Measurements from ENCODE around the gene TP53RK. TPM values are rescaled to one million over a fixed set of nuclear protein-coding genes. Genes with fewer than 3 reads are reported as not detected.

Gene TP53RK
- total and polyA plus RNA-seq, 2 of the 13 experiments (the other 11 are each of a cell fraction or from before 2014, with no cell fraction given): 12.9 to 25.5 TPM

DNA sequence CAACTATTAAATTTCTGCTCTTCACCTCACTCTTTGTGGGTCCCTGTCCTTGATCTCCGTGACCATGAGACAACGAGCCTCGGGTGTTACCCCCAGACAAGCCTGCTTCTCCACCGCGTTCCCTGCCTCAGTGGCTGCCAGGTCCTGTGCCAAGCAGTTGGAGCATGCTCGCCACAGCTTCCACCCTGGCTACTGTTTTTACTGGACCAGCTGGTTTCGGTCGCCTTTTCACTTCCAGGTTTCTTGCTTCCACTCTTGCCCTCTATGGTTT, 5.6 kb downstream of the TP53RK start:
- H3K9ac ChIP-seq (ENCODE audit: insufficient read depth, low read depth, low read length): no peak overlapping the region
- TF ChIP-seq, protein P1, sequence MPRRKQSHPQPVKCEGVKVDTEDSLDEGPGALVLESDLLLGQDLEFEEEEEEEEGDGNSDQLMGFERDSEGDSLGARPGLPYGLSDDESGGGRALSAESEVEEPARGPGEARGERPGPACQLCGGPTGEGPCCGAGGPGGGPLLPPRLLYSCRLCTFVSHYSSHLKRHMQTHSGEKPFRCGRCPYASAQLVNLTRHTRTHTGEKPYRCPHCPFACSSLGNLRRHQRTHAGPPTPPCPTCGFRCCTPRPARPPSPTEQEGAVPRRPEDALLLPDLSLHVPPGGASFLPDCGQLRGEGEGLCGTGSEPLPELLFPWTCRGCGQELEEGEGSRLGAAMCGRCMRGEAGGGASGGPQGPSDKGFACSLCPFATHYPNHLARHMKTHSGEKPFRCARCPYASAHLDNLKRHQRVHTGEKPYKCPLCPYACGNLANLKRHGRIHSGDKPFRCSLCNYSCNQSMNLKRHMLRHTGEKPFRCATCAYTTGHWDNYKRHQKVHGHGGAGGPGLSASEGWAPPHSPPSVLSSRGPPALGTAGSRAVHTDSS (CRISPR knock-in tag; conservative IDR thresholded peaks at IDR 0.05): no peak
- no peak for TF ChIP-seq ZNF614 (CRISPR knock-in tag; IDR thresholded peaks at IDR 0.05; ENCODE audit: borderline replicate concordance)
- no peak for TF ChIP-seq ZNF260 (CRISPR knock-in tag; IDR thresholded peaks at IDR 0.05; ENCODE audit: borderline replicate concordance, low read depth)
- TF ChIP-seq KDM5A (IDR thresholded peaks at IDR 0.05; ENCODE audit: borderline replicate concordance, low read length): no peak
- TF ChIP-seq, protein P2, sequence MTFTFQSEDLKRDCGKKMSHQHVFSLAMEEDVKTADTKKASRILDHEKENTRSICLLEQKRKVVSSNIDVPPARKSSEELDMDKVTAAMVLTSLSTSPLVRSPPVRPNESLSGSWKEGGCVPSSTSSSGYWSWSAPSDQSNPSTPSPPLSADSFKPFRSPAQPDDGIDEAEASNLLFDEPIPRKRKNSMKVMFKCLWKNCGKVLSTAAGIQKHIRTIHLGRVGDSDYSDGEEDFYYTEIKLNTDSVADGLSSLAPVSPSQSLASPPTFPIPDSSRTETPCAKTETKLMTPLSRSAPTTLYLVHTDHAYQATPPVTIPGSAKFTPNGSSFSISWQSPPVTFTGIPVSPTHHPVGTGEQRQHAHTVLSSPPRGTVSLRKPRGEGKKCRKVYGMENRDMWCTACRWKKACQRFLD (CRISPR knock-in tag; IDR thresholded peaks at IDR 0.05; ENCODE audit: borderline replicate concordance): no peak
- no peak for TF ChIP-seq TFDP1 (CRISPR knock-in tag; IDR thresholded peaks at IDR 0.05; ENCODE audit: borderline replicate concordance)
- no peak for TF ChIP-seq FOXO1 (CRISPR knock-in tag; IDR thresholded peaks at IDR 0.05)
- TF ChIP-seq RXRB (CRISPR knock-in tag; IDR thresholded peaks at IDR 0.05; ENCODE audit: borderline replicate concordance): no peak
- TF ChIP-seq, protein P3, sequence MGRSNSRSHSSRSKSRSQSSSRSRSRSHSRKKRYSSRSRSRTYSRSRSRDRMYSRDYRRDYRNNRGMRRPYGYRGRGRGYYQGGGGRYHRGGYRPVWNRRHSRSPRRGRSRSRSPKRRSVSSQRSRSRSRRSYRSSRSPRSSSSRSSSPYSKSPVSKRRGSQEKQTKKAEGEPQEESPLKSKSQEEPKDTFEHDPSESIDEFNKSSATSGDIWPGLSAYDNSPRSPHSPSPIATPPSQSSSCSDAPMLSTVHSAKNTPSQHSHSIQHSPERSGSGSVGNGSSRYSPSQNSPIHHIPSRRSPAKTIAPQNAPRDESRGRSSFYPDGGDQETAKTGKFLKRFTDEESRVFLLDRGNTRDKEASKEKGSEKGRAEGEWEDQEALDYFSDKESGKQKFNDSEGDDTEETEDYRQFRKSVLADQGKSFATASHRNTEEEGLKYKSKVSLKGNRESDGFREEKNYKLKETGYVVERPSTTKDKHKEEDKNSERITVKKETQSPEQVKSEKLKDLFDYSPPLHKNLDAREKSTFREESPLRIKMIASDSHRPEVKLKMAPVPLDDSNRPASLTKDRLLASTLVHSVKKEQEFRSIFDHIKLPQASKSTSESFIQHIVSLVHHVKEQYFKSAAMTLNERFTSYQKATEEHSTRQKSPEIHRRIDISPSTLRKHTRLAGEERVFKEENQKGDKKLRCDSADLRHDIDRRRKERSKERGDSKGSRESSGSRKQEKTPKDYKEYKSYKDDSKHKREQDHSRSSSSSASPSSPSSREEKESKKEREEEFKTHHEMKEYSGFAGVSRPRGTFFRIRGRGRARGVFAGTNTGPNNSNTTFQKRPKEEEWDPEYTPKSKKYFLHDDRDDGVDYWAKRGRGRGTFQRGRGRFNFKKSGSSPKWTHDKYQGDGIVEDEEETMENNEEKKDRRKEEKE (IDR thresholded peaks at IDR 0.05): no peak
- peak; percentile 56 for TF ChIP-seq AGO2 (optimal IDR thresholded peaks at IDR 0.05; ENCODE audit: low read depth, low read length)
- no peak for TF ChIP-seq FOXJ3 (CRISPR knock-in tag; IDR thresholded peaks at IDR 0.05; ENCODE audit: borderline replicate concordance)
- no peak for TF ChIP-seq ZBTB3 (CRISPR knock-in tag; IDR thresholded peaks at IDR 0.05; ENCODE audit: borderline replicate concordance, low read depth)
- no peak for TF ChIP-seq PRPF4 (IDR thresholded peaks at IDR 0.05; ENCODE audit: low read depth, low read length, poor library complexity, severe bottlenecking)
- no peak for TF ChIP-seq NAIF1 (CRISPR knock-in tag; IDR thresholded peaks at IDR 0.05; ENCODE audit: borderline replicate concordance)
- TF ChIP-seq SALL1 (CRISPR knock-in tag; IDR thresholded peaks at IDR 0.05): no peak

More for the DNA sequence above, 5.6 kb downstream of the TP53RK start:
- Histone ChIP-seq H3K27ac (ENCODE audit: extremely low read length, insufficient read depth, low read length) (no peak overlapping the region), H4K20me1 (ENCODE audit: insufficient read depth, low read length) (no peaks in the 10 kb centered on the region), H3K36me3 (replicated peaks in 1 of 2; ENCODE audit: control insufficient read depth in 1 of 2, insufficient read depth in 2 of 2, low read length in 2 of 2) (peaks cover 3 to 10% of the 10 kb centered on the region in 2 experiments; a peak in 3 of 5 replicates), H3K4me2 (ENCODE audit: low read depth, low read length) (no peak overlapping the region), H3K9me3 (ENCODE audit: low read length) (no peaks in the 10 kb centered on the region), H3K4me1 (ENCODE audit: insufficient read depth, low read length) (peaks cover 88% of the 10 kb centered on the region), H3K4me3 (replicated peaks in 1 of 3; ENCODE audit: insufficient read depth in 1 of 3, low read depth in 2 of 3, low read length in 3 of 3) (no peak overlapping the region), H2AFZ (ENCODE audit: low read length) (no peak overlapping the region), H3K79me2 (ENCODE audit: insufficient read depth, low read length) (peaks cover 35% of the 10 kb centered on the region), H3K27me3 (ENCODE audit: control insufficient read depth in 1 of 2, insufficient read depth in 2 of 2, low read length in 2 of 2) (peaks cover 0 to 3% of the 10 kb centered on the region in 2 experiments; a peak in 1 of 5 replicates)
- ATAC-seq (no peak), DNase-seq (ENCODE audit: low spot score) (no peak), FAIRE-seq (no peak)
- in situ Hi-C loops (cut with HindIII; ENCODE audit: extremely low pct_ligation_motif_present, low pct_unique_long_range_greater_than_20kb): loop anchor here (5.0 kb wide), 3 partner anchors 36 to 161 kb away; no protein-coding TSS in a partner anchor
- BruUV-seq (replicated peaks): no TSS peak
- intact Hi-C loops (cut with micrococcal nuclease; ENCODE audit: unreplicated experiment): no loop called here
- CTCF ChIA-PET (ENCODE audit: low intra/inter-chr PET ratio, low total read pairs): no interaction called here
- WGBS (ENCODE audit: low lambda C conversion rate): 88% methylated on average over 8 of the region's 8 CpGs
- POLR2A ChIA-PET: interaction anchor here (1.6 to 5.0 kb wide), 2 partner anchors 34 to 52 kb away, joined by 3 to 27 read pairs; no protein-coding TSS in a partner anchor

Measured in HepG2 (cell line).